Omental fat pad (tissue), 4 donors: ENCODE measurements around the gene RRAGC. TPM values are rescaled to one million over a fixed set of nuclear protein-coding genes. Genes with fewer than 3 reads are reported as not detected.

Experiments used
- ATAC-seq: fragments of 150-250 bp; one replicate; pipeline ENCODE4 v1.9.1; 2016; ENCODE audit warnings: mild to moderate bottlenecking, moderate library complexity; ENCODE audit not compliant: low FRiP score
- DNase-seq: peaks from one replicate; pipeline ENCODE4 v3.0.0-alpha.2; 2019; ENCODE audit warnings: low spot score
- CTCF ChIP-seq, 3 donors: fragments of 450-650 bp; IDR thresholded peaks; one replicate each; pipeline ENCODE4 v1.5.1; 2016 to 2017; ENCODE audit warnings: antibody characterized with exemption in 3 of 3, mild to moderate bottlenecking in 3 of 3, moderate library complexity in 2 of 3
- small RNA-seq: library from RNA; depleted of rRNA; stranded (forward); fragments of <200 nt; gene quantifications from one replicate; pipeline ENCODE3, GENCODE V24; 2016
- total RNA-seq, 4 donors: library from RNA; depleted of rRNA; stranded (reverse); fragments of >200 nt; gene quantifications; one replicate each; pipeline ENCODE4 v1.1.0, GENCODE V29; 2016

RRAGC gene
- total RNA-seq, 4 donors from 2014 or later: 29.6 to 57.7 (median 39.4) TPM

GRCh38 chr1:38791164-38791515 is 68.4 kb downstream of the RRAGC start:
- ATAC-seq (no peak), DNase-seq (no peak)
- TF ChIP-seq CTCF (IDR thresholded peaks at IDR 0.05): no peak

DNA sequence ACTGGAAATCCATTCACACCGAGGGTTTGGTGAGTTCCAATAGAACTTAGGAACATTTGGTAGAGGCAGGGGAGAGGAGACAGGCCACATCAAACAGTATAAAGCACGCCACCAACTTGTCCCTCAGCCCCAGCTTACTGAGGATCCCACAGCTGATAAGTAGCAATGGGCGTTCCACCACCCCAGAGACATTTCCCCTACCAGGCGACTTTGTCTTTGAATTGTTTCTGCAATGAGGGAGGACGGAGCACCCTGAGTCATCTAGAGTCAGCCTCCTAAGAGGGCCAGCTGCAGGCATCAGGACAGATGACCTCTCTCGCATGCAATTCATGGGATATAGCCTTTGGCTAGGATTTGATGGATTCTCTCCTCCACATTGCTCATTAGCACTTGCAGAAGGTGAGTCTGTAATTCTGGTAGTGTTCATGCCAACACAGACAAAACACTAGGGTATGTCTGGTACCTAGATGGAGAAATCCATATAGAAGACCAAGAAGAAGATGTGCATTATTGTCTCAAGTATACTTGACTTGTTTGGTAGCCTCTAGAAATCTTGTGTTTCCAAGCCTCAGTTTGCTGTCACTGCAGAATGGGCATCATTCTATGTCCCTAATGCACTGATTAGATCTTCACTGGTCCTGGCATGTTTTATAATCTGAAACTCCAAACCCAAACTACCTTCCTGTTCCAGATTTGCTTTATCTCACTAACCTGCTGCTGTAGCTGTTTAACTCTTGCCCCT is 69.0 kb downstream of the RRAGC start:
- DNase-seq (no peak), ATAC-seq (no peak)
- no peak for TF ChIP-seq CTCF (IDR thresholded peaks at IDR 0.05)

DNA sequence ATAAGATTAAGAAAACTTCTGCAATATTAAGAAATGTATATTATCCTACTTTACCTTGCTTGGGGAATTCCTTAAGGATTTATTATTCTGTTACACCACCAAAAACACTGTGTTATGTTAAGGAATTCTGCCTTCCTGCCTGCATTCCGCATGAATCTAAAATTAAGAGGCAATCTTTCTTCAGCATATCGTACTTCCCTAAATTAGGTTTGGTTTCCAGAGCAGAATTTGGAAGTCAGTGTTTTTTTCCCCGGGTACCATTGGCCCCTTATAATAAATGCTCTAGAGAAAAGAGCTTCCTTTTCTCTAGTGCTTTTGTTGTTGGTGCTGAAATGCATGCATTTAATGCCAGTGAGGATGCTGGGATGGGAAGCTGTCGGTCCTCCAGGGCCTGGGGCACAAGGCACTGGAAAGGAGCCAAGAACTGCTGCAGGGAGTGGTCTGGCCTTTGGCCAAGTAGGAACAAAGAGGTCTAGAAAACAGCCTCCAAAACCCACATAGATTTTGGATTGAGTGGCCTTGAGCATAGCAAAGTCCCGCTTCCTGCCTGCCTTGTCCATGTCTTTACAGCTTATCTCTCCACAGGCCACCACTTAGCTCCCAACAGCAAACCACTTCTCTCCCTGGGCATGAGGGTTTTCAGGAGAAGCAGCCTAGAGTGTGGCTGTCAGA is 69.9 kb downstream of the RRAGC start:
- DNase-seq: no peak
- no peak for TF ChIP-seq CTCF (IDR thresholded peaks at IDR 0.05)
- ATAC-seq: no peak

- no peak for TF ChIP-seq CTCF (IDR thresholded peaks at IDR 0.05)
- DNase-seq: no peak
- ATAC-seq: no peak
Measured at GRCh38 chr1:38788341-38789336, 70.9 kb downstream of the RRAGC start.

Small RNAs within 50 kb of the gene (small RNA-seq; reads per million reads assigned to genes)
- not detected for gene GJA9-MYCBP

Other genes starting within 250 kb of the RRAGC start
- gene MYCBP, start 13.6 kb upstream of the RRAGC start, total RNA-seq: 10 to 100 TPM in 2 of 4 donors, 1 to 10 TPM in 2; 5.8 to 17.0 (median 9.3) TPM
- not detected for gene GJA9, start 21.8 kb upstream of the RRAGC start, total RNA-seq
- gene RHBDL2, start 82.1 kb upstream of the RRAGC start, total RNA-seq: 1 to 10 TPM in 1 of 4 donors, under 1 TPM in 3; 0.38 to 1.6 (median 0.61) TPM
- 10 to 100 TPM; 31.1 to 56.6 (median 46.7) TPM for gene AKIRIN1, start 131.5 kb upstream of the RRAGC start, total RNA-seq
- gene NDUFS5, start 166.6 kb upstream of the RRAGC start, total RNA-seq: 100 to 1,000 TPM; 304 to 609 (median 443) TPM